GM23248 (cell line): ENCODE results near the gene GRID2.

ENCODE experiments used
- EZH2 ChIP-seq: fragments of 200-600 bp; sonication (generic); IDR thresholded peaks from 2 replicates; pipeline ENCODE4 v1.6.1; 2018; ENCODE audit warnings: antibody characterized with exemption, mild to moderate bottlenecking; ENCODE audit not compliant: insufficient read depth, poor library complexity, severe bottlenecking
- EZH2phosphoT487 ChIP-seq: fragments of 200-600 bp; sonication (generic); IDR thresholded peaks from 2 replicates; pipeline ENCODE4 v1.6.1; 2018; ENCODE audit warnings: antibody characterized with exemption, moderate library complexity, mild to moderate bottlenecking, low read depth; ENCODE audit not compliant: insufficient read depth

DNA sequence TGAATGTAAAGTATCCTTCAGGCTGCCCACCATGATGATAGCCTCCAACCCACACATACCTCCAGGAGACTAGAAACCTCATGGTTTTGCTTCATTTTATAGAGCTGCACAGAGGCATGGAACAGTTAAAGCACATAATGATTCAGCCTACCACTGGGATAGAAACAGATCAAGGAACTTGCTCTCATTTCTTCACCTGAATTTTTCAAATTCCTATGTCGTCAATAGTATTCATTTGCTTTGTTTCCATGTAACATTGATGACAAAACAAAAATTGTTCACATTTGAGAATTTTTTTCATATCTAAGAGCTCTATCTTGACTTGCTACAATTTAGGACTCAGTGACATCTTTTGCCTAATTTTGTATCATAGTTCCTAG lies 1473.3 kb downstream of the GRID2 start:
- no peak for TF ChIP-seq EZH2
- TF ChIP-seq EZH2phosphoT487: no peak
